Neural cell (in vitro differentiated cells): ENCODE results near the gene MCL1. TPM values are rescaled to one million over a fixed set of nuclear protein-coding genes. Genes with fewer than 3 reads are reported as not detected.
A peak's percentile ranks its signal among the peaks of the same experiment; 100 is the strongest.

Experiments used
- H2AFZ ChIP-seq: fragments of 200-600, 300-800 bp; sonication (generic), shearing (Covaris generic); 2 replicates; pipeline ENCODE4 v1.6.0; 2014; ENCODE audit warnings: low read depth, mild to moderate bottlenecking, antibody characterized with exemption, low read length, moderate library complexity
- H3F3A ChIP-seq: fragments of 200-600 bp; shearing (Covaris generic); 2 replicates; pipeline ENCODE4 v1.6.1; 2016; ENCODE audit warnings: mild to moderate bottlenecking, moderate library complexity, mixed read lengths, antibody characterized with exemption, low read length; ENCODE audit not compliant: insufficient read depth, poor library complexity, severe bottlenecking
- H3K27ac ChIP-seq: fragments of 200-600, 300-800 bp; sonication (generic), shearing (Covaris generic); 2 replicates; pipeline ENCODE4 v1.5.1; 2014; ENCODE audit warnings: mild to moderate bottlenecking, low read length, moderate library complexity
- H3K27me3 ChIP-seq: fragments of 300-800, 200-600 bp; sonication (generic), shearing (Covaris generic); 2 replicates; pipeline ENCODE4 v1.6.0; 2014; ENCODE audit warnings: mild to moderate bottlenecking, low read depth, low read length, moderate library complexity; ENCODE audit not compliant: insufficient read depth
- H3K36me3 ChIP-seq: fragments of 300-800, 200-600 bp; sonication (generic), shearing (Covaris generic); 2 replicates; pipeline ENCODE4 v1.5.1; 2014; ENCODE audit warnings: mild to moderate bottlenecking, antibody characterized with exemption, low read length, moderate library complexity; ENCODE audit not compliant: insufficient read depth
- H3K4me2 ChIP-seq: fragments of 300-800, 200-600 bp; sonication (generic), shearing (Covaris generic); 2 replicates; pipeline ENCODE4 v1.6.0; 2014; ENCODE audit warnings: mild to moderate bottlenecking, low read length
- H3K4me3 ChIP-seq: fragments of 300-800, 200-600 bp; sonication (generic), shearing (Covaris generic); 2 replicates; pipeline ENCODE4 v1.5.1; 2014; ENCODE audit warnings: mild to moderate bottlenecking, low read length, moderate library complexity
- H3K79me2 ChIP-seq: fragments of 200-600 bp; shearing (Covaris generic); replicated peaks from 2 replicates; pipeline ENCODE4 v1.6.0; 2014; ENCODE audit warnings: mild to moderate bottlenecking, low read length, moderate library complexity; ENCODE audit not compliant: insufficient read depth
- H3K9ac ChIP-seq: fragments of 300-800, 200-600 bp; sonication (generic), shearing (Covaris generic); 2 replicates; pipeline ENCODE4 v1.6.1; 2016; ENCODE audit warnings: mild to moderate bottlenecking, low read length, mixed read lengths
- H3K9me2 ChIP-seq: fragments of 200-600 bp; shearing (Covaris generic); 2 replicates; pipeline ENCODE4 v1.6.1; 2016; ENCODE audit warnings: mild to moderate bottlenecking, low read length, mixed read lengths; ENCODE audit not compliant: insufficient read depth
- H3K9me3 ChIP-seq: fragments of 200-600, 300-800 bp; sonication (generic), shearing (Covaris generic); 2 replicates; pipeline ENCODE4 v1.6.1; 2016; ENCODE audit warnings: mild to moderate bottlenecking, mixed run types, low read length, moderate library complexity, mixed read lengths
- H4K20me1 ChIP-seq: fragments of 200-600 bp; shearing (Covaris generic); 2 replicates; pipeline ENCODE4 v1.6.1; 2016; ENCODE audit warnings: mild to moderate bottlenecking, mixed run types; ENCODE audit not compliant: insufficient read depth
- EP300 ChIP-seq: fragments of 450-650 bp; conservative IDR thresholded peaks from 2 replicates; pipeline ENCODE4 v1.6.1; 2014; ENCODE audit warnings: antibody characterized with exemption, mild to moderate bottlenecking, moderate library complexity; ENCODE audit not compliant: poor library complexity, severe bottlenecking
- EZH2 ChIP-seq: fragments of 200-600, 300-800 bp; shearing (Covaris generic), sonication (generic); IDR thresholded peaks from 2 replicates; pipeline ENCODE4 v1.6.1; 2014; ENCODE audit warnings: antibody characterized with exemption, low read length, borderline replicate concordance, mild to moderate bottlenecking; ENCODE audit not compliant: insufficient read depth, poor library complexity, severe bottlenecking
- MXI1 ChIP-seq: fragments of 450-650 bp; conservative IDR thresholded peaks from 2 replicates; pipeline ENCODE4 v1.6.1; 2014; ENCODE audit warnings: antibody characterized with exemption, mild to moderate bottlenecking; ENCODE audit not compliant: poor library complexity, severe bottlenecking
- POLR2AphosphoS5 ChIP-seq: IDR thresholded peaks from 2 replicates; pipeline ENCODE4 v1.6.1; 2012
- RAD21 ChIP-seq: fragments of 450-650 bp; conservative IDR thresholded peaks from 2 replicates; pipeline ENCODE4 v1.6.1; 2014; ENCODE audit warnings: antibody characterized with exemption, mild to moderate bottlenecking, moderate library complexity
- SMC3 ChIP-seq: fragments of 450-650 bp; conservative IDR thresholded peaks from 2 replicates; pipeline ENCODE4 v1.6.1; 2014; ENCODE audit warnings: antibody characterized with exemption, mild to moderate bottlenecking, moderate library complexity; ENCODE audit not compliant: poor library complexity
- TAF1 ChIP-seq: IDR thresholded peaks from 2 replicates; pipeline ENCODE4 v1.6.1; 2012; ENCODE audit warnings: low read depth
- polyA plus RNA-seq: library from polyadenylated mRNA; depleted of rRNA; stranded (reverse); fragments of >200 nt; gene quantifications from 2 replicates; pipeline ENCODE4 v1.2.3, GENCODE V29; 2014
- TF ChIP-seq, protein P1 (sequence below): IDR thresholded peaks from 2 replicates; pipeline ENCODE4 v1.6.1; 2012; ENCODE audit warnings: borderline replicate concordance
- TF ChIP-seq, protein P2 (sequence below): fragments of 450-650 bp; IDR thresholded peaks from 2 replicates; pipeline ENCODE4 v1.5.1; 2014; ENCODE audit warnings: antibody characterized with exemption, mild to moderate bottlenecking, moderate library complexity; ENCODE audit not compliant: poor library complexity, severe bottlenecking

Gene MCL1
- polyA plus RNA-seq, 1 donor from 2014 or later: 171 TPM

DNA sequence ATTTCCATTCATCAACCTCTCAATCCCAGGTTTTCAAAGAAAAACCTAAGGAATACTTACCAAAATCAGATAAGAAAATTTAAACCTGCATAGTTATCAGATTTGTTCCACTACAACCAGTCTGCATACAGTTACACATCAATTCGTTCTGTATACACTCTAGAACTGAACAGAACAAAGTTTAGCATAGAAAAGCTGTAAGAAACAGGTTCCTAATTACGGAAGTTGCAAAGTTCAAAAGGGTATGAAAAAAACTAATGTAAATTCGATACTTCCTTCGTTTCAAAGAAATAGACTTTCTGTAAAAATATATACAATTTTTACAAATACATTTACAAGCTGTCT is 3.1 kb downstream of the MCL1 start:
- Histone ChIP-seq H3K4me3 (peak overlapping the region; percentile 100), H3K4me2 (peak overlapping the region; percentile 93), H3K27ac (no peak overlapping the region), H3K79me2 (peaks cover 70% of the 10 kb centered on the region), H3K9me3 (no peaks in the 10 kb centered on the region), H3K9ac (peak overlapping the region; percentile 100), H3K9me2 (no peaks in the 10 kb centered on the region), H2AFZ (no peak overlapping the region), H3F3A (peaks cover 9% of the 10 kb centered on the region), H4K20me1 (peaks cover 27% of the 10 kb centered on the region), H3K36me3 (peaks cover 16% of the 10 kb centered on the region), H3K27me3 (no peaks in the 10 kb centered on the region)
- no peak for TF ChIP-seq EP300
- TF ChIP-seq RAD21: no peak
- no peak for TF ChIP-seq POLR2AphosphoS5
- TF ChIP-seq MXI1: no peak
- TF ChIP-seq, protein P1, sequence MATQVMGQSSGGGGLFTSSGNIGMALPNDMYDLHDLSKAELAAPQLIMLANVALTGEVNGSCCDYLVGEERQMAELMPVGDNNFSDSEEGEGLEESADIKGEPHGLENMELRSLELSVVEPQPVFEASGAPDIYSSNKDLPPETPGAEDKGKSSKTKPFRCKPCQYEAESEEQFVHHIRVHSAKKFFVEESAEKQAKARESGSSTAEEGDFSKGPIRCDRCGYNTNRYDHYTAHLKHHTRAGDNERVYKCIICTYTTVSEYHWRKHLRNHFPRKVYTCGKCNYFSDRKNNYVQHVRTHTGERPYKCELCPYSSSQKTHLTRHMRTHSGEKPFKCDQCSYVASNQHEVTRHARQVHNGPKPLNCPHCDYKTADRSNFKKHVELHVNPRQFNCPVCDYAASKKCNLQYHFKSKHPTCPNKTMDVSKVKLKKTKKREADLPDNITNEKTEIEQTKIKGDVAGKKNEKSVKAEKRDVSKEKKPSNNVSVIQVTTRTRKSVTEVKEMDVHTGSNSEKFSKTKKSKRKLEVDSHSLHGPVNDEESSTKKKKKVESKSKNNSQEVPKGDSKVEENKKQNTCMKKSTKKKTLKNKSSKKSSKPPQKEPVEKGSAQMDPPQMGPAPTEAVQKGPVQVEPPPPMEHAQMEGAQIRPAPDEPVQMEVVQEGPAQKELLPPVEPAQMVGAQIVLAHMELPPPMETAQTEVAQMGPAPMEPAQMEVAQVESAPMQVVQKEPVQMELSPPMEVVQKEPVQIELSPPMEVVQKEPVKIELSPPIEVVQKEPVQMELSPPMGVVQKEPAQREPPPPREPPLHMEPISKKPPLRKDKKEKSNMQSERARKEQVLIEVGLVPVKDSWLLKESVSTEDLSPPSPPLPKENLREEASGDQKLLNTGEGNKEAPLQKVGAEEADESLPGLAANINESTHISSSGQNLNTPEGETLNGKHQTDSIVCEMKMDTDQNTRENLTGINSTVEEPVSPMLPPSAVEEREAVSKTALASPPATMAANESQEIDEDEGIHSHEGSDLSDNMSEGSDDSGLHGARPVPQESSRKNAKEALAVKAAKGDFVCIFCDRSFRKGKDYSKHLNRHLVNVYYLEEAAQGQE: no peak
- no peak for TF ChIP-seq SMC3
- TF ChIP-seq, protein P2, sequence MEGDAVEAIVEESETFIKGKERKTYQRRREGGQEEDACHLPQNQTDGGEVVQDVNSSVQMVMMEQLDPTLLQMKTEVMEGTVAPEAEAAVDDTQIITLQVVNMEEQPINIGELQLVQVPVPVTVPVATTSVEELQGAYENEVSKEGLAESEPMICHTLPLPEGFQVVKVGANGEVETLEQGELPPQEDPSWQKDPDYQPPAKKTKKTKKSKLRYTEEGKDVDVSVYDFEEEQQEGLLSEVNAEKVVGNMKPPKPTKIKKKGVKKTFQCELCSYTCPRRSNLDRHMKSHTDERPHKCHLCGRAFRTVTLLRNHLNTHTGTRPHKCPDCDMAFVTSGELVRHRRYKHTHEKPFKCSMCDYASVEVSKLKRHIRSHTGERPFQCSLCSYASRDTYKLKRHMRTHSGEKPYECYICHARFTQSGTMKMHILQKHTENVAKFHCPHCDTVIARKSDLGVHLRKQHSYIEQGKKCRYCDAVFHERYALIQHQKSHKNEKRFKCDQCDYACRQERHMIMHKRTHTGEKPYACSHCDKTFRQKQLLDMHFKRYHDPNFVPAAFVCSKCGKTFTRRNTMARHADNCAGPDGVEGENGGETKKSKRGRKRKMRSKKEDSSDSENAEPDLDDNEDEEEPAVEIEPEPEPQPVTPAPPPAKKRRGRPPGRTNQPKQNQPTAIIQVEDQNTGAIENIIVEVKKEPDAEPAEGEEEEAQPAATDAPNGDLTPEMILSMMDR: no peak
- no peak for TF ChIP-seq EZH2
- TF ChIP-seq TAF1: no peak

DNA sequence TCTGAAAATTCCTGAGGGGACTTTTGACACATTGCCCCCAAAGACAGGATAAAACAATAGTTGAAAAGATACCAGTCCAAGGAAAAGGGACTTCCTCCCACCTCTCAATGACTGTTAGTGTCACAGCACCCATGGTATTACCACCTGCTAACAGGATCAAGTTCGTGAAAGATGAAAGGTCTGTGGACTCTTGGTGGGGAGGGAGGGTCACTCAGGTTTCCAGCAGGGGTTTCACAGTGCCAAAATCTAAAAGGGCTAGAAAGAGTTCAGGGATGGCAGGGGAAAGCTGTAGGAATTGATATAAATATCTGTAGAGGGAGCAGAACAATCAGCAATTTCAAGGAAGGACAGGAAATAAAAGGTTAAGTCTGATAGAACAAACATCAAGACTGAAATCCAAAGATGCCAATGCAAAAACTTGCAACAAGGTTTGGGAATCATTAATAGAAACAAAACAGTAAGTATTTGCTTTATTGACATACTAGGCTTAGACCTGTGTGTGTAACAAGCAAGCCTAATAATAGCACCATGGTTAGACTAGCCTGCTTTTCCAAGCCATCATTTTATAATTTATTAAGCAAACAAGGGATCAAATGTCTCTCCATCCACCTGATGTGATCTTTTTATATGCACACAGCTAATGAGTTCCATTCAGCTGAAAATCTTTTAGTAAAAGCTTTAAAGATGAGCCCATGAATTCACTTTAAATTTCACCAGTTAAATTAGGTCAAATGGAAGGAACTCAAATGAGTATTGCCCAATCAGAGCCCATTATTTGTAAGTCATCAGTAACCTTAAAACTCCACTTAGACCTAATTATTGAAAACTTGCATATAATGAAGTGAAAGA is 3.7 kb downstream of the MCL1 start:
- Histone ChIP-seq H3K79me2 (peaks cover 76% of the 10 kb centered on the region), H3K27me3 (no peaks in the 10 kb centered on the region), H3K4me3 (peak overlapping the region; percentile 100), H3F3A (peaks cover 9% of the 10 kb centered on the region), H3K9ac (peak overlapping the region; percentile 100), H2AFZ (no peak overlapping the region), H4K20me1 (peaks cover 27% of the 10 kb centered on the region), H3K36me3 (peaks cover 16% of the 10 kb centered on the region), H3K4me2 (peak overlapping the region; percentile 93), H3K9me3 (no peaks in the 10 kb centered on the region), H3K27ac (no peak overlapping the region), H3K9me2 (no peaks in the 10 kb centered on the region)
- no peak for TF ChIP-seq POLR2AphosphoS5
- TF ChIP-seq MXI1: no peak
- TF ChIP-seq EP300: no peak
